Measurements from ENCODE around the gene SLC2A9. TPM values are rescaled to one million over a fixed set of nuclear protein-coding genes. Genes with fewer than 3 reads are reported as not detected.

Gene SLC2A9
- total RNA-seq, 1 donor from 2014 or later: not detected

GRCh38 chr4:10063544-10064300 is 42.4 kb upstream of the SLC2A9 start:
- Mint-ChIP-seq H3K4me1 (ENCODE audit: low read depth, unreplicated experiment) (peaks cover 2% of the 10 kb centered on the region), H3K27me3 (ENCODE audit: unreplicated experiment) (no peaks in the 10 kb centered on the region), H3K27ac (ENCODE audit: unreplicated experiment) (no peak overlapping the region), H3K36me3 (ENCODE audit: unreplicated experiment) (no peaks in the 10 kb centered on the region), H3K4me3 (ENCODE audit: unreplicated experiment) (no peak overlapping the region), H3K9me3 (ENCODE audit: unreplicated experiment) (peaks cover 2% of the 10 kb centered on the region)
- no peak for DNase-seq
- TF ChIP-seq, protein P1, sequence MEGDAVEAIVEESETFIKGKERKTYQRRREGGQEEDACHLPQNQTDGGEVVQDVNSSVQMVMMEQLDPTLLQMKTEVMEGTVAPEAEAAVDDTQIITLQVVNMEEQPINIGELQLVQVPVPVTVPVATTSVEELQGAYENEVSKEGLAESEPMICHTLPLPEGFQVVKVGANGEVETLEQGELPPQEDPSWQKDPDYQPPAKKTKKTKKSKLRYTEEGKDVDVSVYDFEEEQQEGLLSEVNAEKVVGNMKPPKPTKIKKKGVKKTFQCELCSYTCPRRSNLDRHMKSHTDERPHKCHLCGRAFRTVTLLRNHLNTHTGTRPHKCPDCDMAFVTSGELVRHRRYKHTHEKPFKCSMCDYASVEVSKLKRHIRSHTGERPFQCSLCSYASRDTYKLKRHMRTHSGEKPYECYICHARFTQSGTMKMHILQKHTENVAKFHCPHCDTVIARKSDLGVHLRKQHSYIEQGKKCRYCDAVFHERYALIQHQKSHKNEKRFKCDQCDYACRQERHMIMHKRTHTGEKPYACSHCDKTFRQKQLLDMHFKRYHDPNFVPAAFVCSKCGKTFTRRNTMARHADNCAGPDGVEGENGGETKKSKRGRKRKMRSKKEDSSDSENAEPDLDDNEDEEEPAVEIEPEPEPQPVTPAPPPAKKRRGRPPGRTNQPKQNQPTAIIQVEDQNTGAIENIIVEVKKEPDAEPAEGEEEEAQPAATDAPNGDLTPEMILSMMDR (IDR thresholded peaks at IDR 0.05; ENCODE audit: partially characterized antibody, unreplicated experiment): no peak

GRCh38 chr4:10061650-10062415 is 40.5 kb upstream of the SLC2A9 start:
- no peaks in the 10 kb centered on the region for H3K4me1 Mint-ChIP-seq (ENCODE audit: low read depth, unreplicated experiment)
- H3K4me3 Mint-ChIP-seq (ENCODE audit: unreplicated experiment): no peak overlapping the region
- no peaks in the 10 kb centered on the region for H3K36me3 Mint-ChIP-seq (ENCODE audit: unreplicated experiment)
- no peaks in the 10 kb centered on the region for H3K27me3 Mint-ChIP-seq (ENCODE audit: unreplicated experiment)
- TF ChIP-seq, protein P1 (IDR thresholded peaks at IDR 0.05; ENCODE audit: partially characterized antibody, unreplicated experiment): no peak
- H3K9me3 Mint-ChIP-seq (ENCODE audit: unreplicated experiment): peaks cover 2% of the 10 kb centered on the region
- no peak for DNase-seq
- H3K27ac Mint-ChIP-seq (ENCODE audit: unreplicated experiment): no peak overlapping the region

GRCh38 chr4:10058371-10058770 is 37.1 kb upstream of the SLC2A9 start:
- H3K27ac Mint-ChIP-seq (ENCODE audit: unreplicated experiment): no peak overlapping the region
- DNase-seq: no peak
- peaks cover 2% of the 10 kb centered on the region for H3K9me3 Mint-ChIP-seq (ENCODE audit: unreplicated experiment)
- TF ChIP-seq, protein P1 (IDR thresholded peaks at IDR 0.05; ENCODE audit: partially characterized antibody, unreplicated experiment): no peak
- H3K4me1 Mint-ChIP-seq (ENCODE audit: low read depth, unreplicated experiment): no peaks in the 10 kb centered on the region
- no peak overlapping the region for H3K4me3 Mint-ChIP-seq (ENCODE audit: unreplicated experiment)
- H3K36me3 Mint-ChIP-seq (ENCODE audit: unreplicated experiment): no peaks in the 10 kb centered on the region
- peaks cover 2% of the 10 kb centered on the region for H3K27me3 Mint-ChIP-seq (ENCODE audit: unreplicated experiment)

DNA sequence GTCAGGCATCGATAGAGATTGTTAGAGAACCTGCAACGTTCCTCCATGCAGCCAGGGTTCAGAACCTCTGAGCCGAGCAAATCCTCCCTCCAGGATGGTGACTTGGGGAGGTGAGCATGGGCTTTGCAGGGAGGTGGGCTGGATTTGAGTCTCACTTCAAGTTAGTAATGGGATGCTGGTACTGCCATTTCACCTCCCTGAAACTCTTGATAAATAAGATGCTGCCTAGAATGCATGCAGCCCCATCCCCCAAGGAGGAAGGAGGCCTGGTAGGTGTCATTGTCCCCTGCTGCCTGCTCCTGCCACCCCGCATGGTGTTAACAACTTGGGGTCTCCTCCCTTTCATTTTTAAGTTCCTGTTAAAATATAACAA is 35.7 kb upstream of the SLC2A9 start:
- Mint-ChIP-seq H3K4me3 (ENCODE audit: unreplicated experiment) (no peak overlapping the region), H3K36me3 (ENCODE audit: unreplicated experiment) (no peaks in the 10 kb centered on the region), H3K9me3 (ENCODE audit: unreplicated experiment) (peaks cover 6% of the 10 kb centered on the region), H3K27me3 (ENCODE audit: unreplicated experiment) (peaks cover 2% of the 10 kb centered on the region), H3K4me1 (ENCODE audit: low read depth, unreplicated experiment) (no peaks in the 10 kb centered on the region), H3K27ac (ENCODE audit: unreplicated experiment) (no peak overlapping the region)
- TF ChIP-seq, protein P1 (IDR thresholded peaks at IDR 0.05; ENCODE audit: partially characterized antibody, unreplicated experiment): no peak
- no peak for DNase-seq

Measured in glutamatergic neuron (in vitro differentiated cells).